NT2/D1 (cell line): ENCODE results near the gene CACNA1D.

ENCODE experiments used
- SUZ12 ChIP-seq: IDR thresholded peaks from 2 replicates; pipeline ENCODE4 v1.6.1; 2011; ENCODE audit not compliant: insufficient read length, insufficient read depth; ENCODE audit errors: extremely low read depth
- YY1 ChIP-seq: IDR thresholded peaks from 2 replicates; pipeline ENCODE4 v1.6.1; 2011; ENCODE audit not compliant: insufficient read length, insufficient read depth
- ZNF274 ChIP-seq: IDR thresholded peaks from 2 replicates; pipeline ENCODE4 v1.6.1; 2011; ENCODE audit warnings: mild to moderate bottlenecking, low read depth, low read length

DNA sequence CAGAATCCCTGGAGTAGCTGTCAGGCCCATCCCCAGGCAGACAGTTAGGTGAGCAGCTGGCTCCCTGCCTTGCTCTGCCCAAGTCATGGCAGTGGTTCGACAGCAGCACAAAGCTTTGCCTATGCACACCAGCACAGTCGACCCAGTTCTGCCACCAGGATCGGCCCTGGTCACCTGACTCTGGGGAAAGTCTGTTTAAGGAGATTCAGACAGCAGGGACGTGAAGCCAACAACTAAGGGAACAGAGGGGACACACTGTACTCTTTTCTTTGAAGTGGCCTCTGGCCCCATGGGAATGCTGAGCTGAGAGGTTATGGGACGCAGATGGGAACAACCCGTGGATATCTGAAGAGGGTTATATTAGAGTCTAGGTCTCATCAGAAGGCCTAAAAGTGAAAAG is 217.0 kb downstream of the CACNA1D start:
- TF ChIP-seq YY1 (no peak), ZNF274 (no peak), SUZ12 (no peak)
